GM06990 (cell line): Measurements from ENCODE around the gene GIMD1.

ENCODE experiments used
- DNase-seq: peaks from one replicate; pipeline ENCODE4 v3.0.0-alpha.2; 2011; ENCODE audit not compliant: insufficient read length; ENCODE audit errors: extremely low read depth
- H3K27me3 ChIP-seq: replicated peaks from 2 replicates; pipeline ENCODE4 v1.6.0; 2011; ENCODE audit warnings: low read length; ENCODE audit not compliant: control insufficient read depth, insufficient read depth
- H3K36me3 ChIP-seq: 2 replicates; pipeline ENCODE4 v1.5.1; 2011; ENCODE audit warnings: low read length; ENCODE audit not compliant: control insufficient read depth, insufficient read depth
- H3K4me3 ChIP-seq: replicated peaks from 2 replicates; pipeline ENCODE4 v1.5.1; 2011; ENCODE audit warnings: low read depth, mild to moderate bottlenecking, control low read depth, low read length
- CTCF ChIP-seq: IDR thresholded peaks from 2 replicates; pipeline ENCODE4 v1.5.1; 2011; ENCODE audit warnings: low read length, control low read depth, mild to moderate bottlenecking, inconsistent platforms; ENCODE audit not compliant: insufficient read depth, poor library complexity, severe bottlenecking

Gene GIMD1

GRCh38 chr4:106338671-106339070 lies 29.9 kb downstream of the GIMD1 start:
- no peak for DNase-seq
- no peak overlapping the region for H3K4me3 ChIP-seq
- H3K36me3 ChIP-seq: peaks cover 7% of the 10 kb centered on the region
- no peaks in the 10 kb centered on the region for H3K27me3 ChIP-seq
- no peak for TF ChIP-seq CTCF

- Histone ChIP-seq H3K27me3 (no peaks in the 10 kb centered on the region), H3K4me3 (no peak overlapping the region), H3K36me3 (peaks cover 7% of the 10 kb centered on the region)
- TF ChIP-seq CTCF: no peak
- no peak for DNase-seq
Observed at GRCh38 chr4:106337916-106338315, 30.7 kb downstream of the GIMD1 start.

GRCh38 chr4:106336618-106337017 lies 32.0 kb downstream of the GIMD1 start:
- no peak for TF ChIP-seq CTCF
- no peak overlapping the region for H3K4me3 ChIP-seq
- no peaks in the 10 kb centered on the region for H3K27me3 ChIP-seq
- DNase-seq: no peak
- H3K36me3 ChIP-seq: peaks cover 8% of the 10 kb centered on the region

- peaks cover 9% of the 10 kb centered on the region for H3K36me3 ChIP-seq
- no peak for DNase-seq
- no peak for TF ChIP-seq CTCF
- H3K4me3 ChIP-seq: no peak overlapping the region
- H3K27me3 ChIP-seq: no peaks in the 10 kb centered on the region
Observed at GRCh38 chr4:106334741-106335470, 33.7 kb downstream of the GIMD1 start.

GRCh38 chr4:106333186-106333585 lies 35.4 kb downstream of the GIMD1 start:
- DNase-seq: no peak
- Histone ChIP-seq H3K4me3 (no peak overlapping the region), H3K27me3 (no peaks in the 10 kb centered on the region), H3K36me3 (peaks cover 4% of the 10 kb centered on the region)
- no peak for TF ChIP-seq CTCF
